HepG2 (cell line): Measurements from ENCODE around the gene TXNRD1.

Experiments
- IKZF1 ChIP-seq: fragments of 450-650 bp; IDR thresholded peaks from 2 replicates; pipeline ENCODE4 v1.7.1; 2016
- POLR2AphosphoS5 ChIP-seq: IDR thresholded peaks from 2 replicates; pipeline ENCODE4 v1.6.1; 2012; ENCODE audit warnings: low read depth, low read length
- TP53 ChIP-seq: sonication (generic); formaldehyde crosslinking; conservative IDR thresholded peaks from 2 replicates; pipeline ENCODE4 v1.4.0; 2020; ENCODE audit warnings: missing genetic modification reagents
- ZNF530 ChIP-seq: sonication (generic); formaldehyde crosslinking; IDR thresholded peaks from 2 replicates; pipeline ENCODE4 v1.5.0; 2020; ENCODE audit warnings: low read depth, mild to moderate bottlenecking, missing genetic modification reagents
- TF ChIP-seq, protein P1 (sequence below): sonication (generic); formaldehyde crosslinking; IDR thresholded peaks from 2 replicates; pipeline ENCODE4 v1.4.0; 2020; ENCODE audit warnings: missing genetic modification reagents

DNA sequence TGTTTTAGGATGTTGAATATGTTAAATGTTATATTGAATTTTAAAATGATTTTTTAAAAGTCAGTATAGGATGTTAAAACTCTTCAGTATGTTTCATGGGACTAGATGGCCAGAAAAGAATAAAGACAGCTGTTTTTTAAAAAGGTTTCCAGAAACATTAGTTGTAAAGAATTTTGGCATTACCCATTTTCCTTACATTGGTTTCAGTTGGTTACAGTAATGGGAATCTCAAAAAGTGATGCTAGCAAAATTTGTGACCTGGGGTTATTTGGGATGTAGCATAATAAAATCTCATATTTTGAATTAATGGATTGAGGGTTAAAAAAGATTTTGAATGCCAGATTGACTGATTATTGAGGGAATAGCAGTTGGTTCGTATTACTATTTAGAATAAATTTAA is 113.2 kb downstream of the TXNRD1 start:
- TF ChIP-seq TP53 (CRISPR knock-in tag) (no peak), ZNF530 (CRISPR knock-in tag) (no peak), POLR2AphosphoS5 (no peak), IKZF1 (no peak)
- TF ChIP-seq, protein P1, sequence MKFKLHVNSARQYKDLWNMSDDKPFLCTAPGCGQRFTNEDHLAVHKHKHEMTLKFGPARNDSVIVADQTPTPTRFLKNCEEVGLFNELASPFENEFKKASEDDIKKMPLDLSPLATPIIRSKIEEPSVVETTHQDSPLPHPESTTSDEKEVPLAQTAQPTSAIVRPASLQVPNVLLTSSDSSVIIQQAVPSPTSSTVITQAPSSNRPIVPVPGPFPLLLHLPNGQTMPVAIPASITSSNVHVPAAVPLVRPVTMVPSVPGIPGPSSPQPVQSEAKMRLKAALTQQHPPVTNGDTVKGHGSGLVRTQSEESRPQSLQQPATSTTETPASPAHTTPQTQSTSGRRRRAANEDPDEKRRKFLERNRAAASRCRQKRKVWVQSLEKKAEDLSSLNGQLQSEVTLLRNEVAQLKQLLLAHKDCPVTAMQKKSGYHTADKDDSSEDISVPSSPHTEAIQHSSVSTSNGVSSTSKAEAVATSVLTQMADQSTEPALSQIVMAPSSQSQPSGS (CRISPR knock-in tag), result no peak
